HepG2 (cell line): ENCODE measurements around the gene PXMP4. TPM values are rescaled to one million over a fixed set of nuclear protein-coding genes. Genes with fewer than 3 reads are reported as not detected.

Experiments
- CEBPG ChIP-seq: IDR thresholded peaks from 2 replicates; pipeline ENCODE4 v1.6.1; 2016
- FOXA3 ChIP-seq: IDR thresholded peaks from 2 replicates; pipeline ENCODE4 v1.6.1; 2016; ENCODE audit warnings: missing genetic modification reagents, missing compliant biosample characterization
- HHEX ChIP-seq: IDR thresholded peaks from 2 replicates; pipeline ENCODE4 v1.6.1; 2016; ENCODE audit warnings: control low read depth
- MAZ ChIP-seq, 2 experiments: sonication (generic) in 1 of 2; formaldehyde crosslinking in 1 of 2; IDR thresholded peaks; 2 replicates each; pipeline versions ENCODE4 v1.5.0 to v1.6.1; 2012 to 2020; ENCODE audit warnings: low read depth in 2 of 2, mild to moderate bottlenecking in 2 of 2, borderline replicate concordance in 1 of 2, improper control_type of control experiment in 1 of 2, low read length in 1 of 2, missing genetic modification reagents in 1 of 2, moderate library complexity in 1 of 2
- RXRA ChIP-seq: sonication (generic); formaldehyde crosslinking; IDR thresholded peaks from 2 replicates; pipeline ENCODE4 v1.5.1; 2020; ENCODE audit warnings: missing genetic modification reagents
- SCMH1 ChIP-seq: sonication (generic); formaldehyde crosslinking; IDR thresholded peaks from 2 replicates; pipeline ENCODE4 v1.9.0; 2021; ENCODE audit warnings: missing genetic modification reagents, mild to moderate bottlenecking, borderline replicate concordance
- SMC3 ChIP-seq: IDR thresholded peaks from 2 replicates; pipeline ENCODE4 v1.6.1; 2011; ENCODE audit warnings: low read length, improper control_type of control experiment
- SYNCRIP ChIP-seq: fragments of 200-400 bp; formaldehyde crosslinking; IDR thresholded peaks from 2 replicates; pipeline ENCODE4 v1.6.1; 2018; ENCODE audit warnings: mild to moderate bottlenecking, low read depth, low read length; ENCODE audit not compliant: insufficient read depth
- TARDBP ChIP-seq: sonication (generic); formaldehyde crosslinking; IDR thresholded peaks from 2 replicates; pipeline ENCODE4 v1.8.0; 2022; ENCODE audit warnings: mild to moderate bottlenecking, missing genetic modification reagents
- TIGD3 ChIP-seq: sonication (generic); formaldehyde crosslinking; IDR thresholded peaks from 2 replicates; pipeline ENCODE4 v1.5.1; 2020; ENCODE audit warnings: mild to moderate bottlenecking, missing genetic modification reagents, borderline replicate concordance
- YEATS2 ChIP-seq: sonication (generic); formaldehyde crosslinking; IDR thresholded peaks from 2 replicates; pipeline ENCODE4 v1.4.0; 2020; ENCODE audit warnings: missing genetic modification reagents, borderline replicate concordance
- YY1 ChIP-seq: IDR thresholded peaks from 2 replicates; pipeline ENCODE4 v1.6.1; 2011; ENCODE audit warnings: low read length, low read depth, moderate library complexity, mild to moderate bottlenecking; ENCODE audit not compliant: insufficient read depth, insufficient replicate concordance
- ZNF24 ChIP-seq: fragments of 450-650 bp; IDR thresholded peaks from 2 replicates; pipeline ENCODE4 v1.6.1; 2017; ENCODE audit warnings: antibody characterized with exemption, mild to moderate bottlenecking
- ZNF432 ChIP-seq: sonication (generic); formaldehyde crosslinking; IDR thresholded peaks from 2 replicates; pipeline ENCODE4 v1.5.0; 2020; ENCODE audit warnings: missing genetic modification reagents, mild to moderate bottlenecking, borderline replicate concordance
- ZNF75D ChIP-seq: sonication (generic); formaldehyde crosslinking; IDR thresholded peaks from 2 replicates; pipeline ENCODE4 v1.8.1; 2023; ENCODE audit warnings: missing genetic modification reagents, mild to moderate bottlenecking, borderline replicate concordance
- ZSCAN22 ChIP-seq: sonication (generic); formaldehyde crosslinking; IDR thresholded peaks from 2 replicates; pipeline ENCODE4 v1.4.0; 2020; ENCODE audit warnings: mild to moderate bottlenecking, missing genetic modification reagents
- polyA plus RNA-seq, 8 experiments: library from polyadenylated mRNA; depleted of rRNA in 3 of 8; stranded (reverse) in 7 of 8; unstranded in 1 of 8; fragments of >200 nt; fragmentation: Illumina TruSeq in 4 of 8; extraction: Trizol in 4 of 8; gene quantifications; 2 replicates each; pipeline versions ENCODE4 v1.2.1 to v1.2.3, GENCODE V29; 2011 to 2016; ENCODE audit warnings: low read depth in 4 of 8, missing spikeins in 1 of 8, mixed read lengths in 1 of 8; ENCODE audit not compliant: insufficient read depth in 1 of 8
- total RNA-seq, 5 experiments: library from RNA; depleted of rRNA; stranded (reverse); fragments of >200 nt; fragmentation: Illumina TruSeq; extraction: Trizol; gene quantifications; 2 replicates each; pipeline ENCODE4 v1.2.3, GENCODE V29; 2016; ENCODE audit warnings: low read depth in 1 of 5
- TF ChIP-seq, protein P1 (sequence below): sonication (generic); formaldehyde crosslinking; IDR thresholded peaks from 2 replicates; pipeline ENCODE4 v1.4.0; 2020; ENCODE audit warnings: mild to moderate bottlenecking, missing genetic modification reagents
- TF ChIP-seq, protein P2 (sequence below): sonication (generic); formaldehyde crosslinking; IDR thresholded peaks from 2 replicates; pipeline ENCODE4 v1.4.0; 2020; ENCODE audit warnings: low read depth, mild to moderate bottlenecking, missing genetic modification reagents
- TF ChIP-seq, protein P3 (sequence below), 2 experiments: fragments of 450-650 bp in 1 of 2; sonication (generic) in 1 of 2; formaldehyde crosslinking; IDR thresholded peaks; 2 replicates each; pipeline versions ENCODE4 v1.5.0 to v1.8.0; 2020 to 2022; ENCODE audit warnings: mild to moderate bottlenecking in 1 of 2, missing genetic modification reagents in 1 of 2

Gene PXMP4
- total and polyA plus RNA-seq, 2 of the 13 experiments (the other 11 are each of a cell fraction or from before 2014, with no cell fraction given): not detected

DNA sequence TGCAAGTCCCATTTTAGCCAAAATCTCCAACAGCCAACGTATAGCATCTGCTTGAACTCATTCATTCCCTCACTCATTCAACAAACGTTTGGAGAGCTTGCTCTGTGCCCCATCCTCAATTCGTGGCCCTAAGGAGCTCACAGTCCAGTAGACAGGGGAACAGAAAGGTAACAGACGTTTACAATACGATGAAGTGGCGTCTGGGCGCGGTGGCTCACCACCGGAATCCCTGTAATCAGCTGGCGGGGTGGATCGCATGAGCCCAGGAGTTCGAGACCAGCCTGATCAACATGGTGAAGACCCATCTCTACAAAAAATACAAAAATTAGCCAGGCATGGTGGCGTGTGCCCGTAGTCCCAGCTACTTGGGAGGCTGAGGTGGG, 33.1 kb downstream of the PXMP4 start (continued):
- TF ChIP-seq MAZ (IDR thresholded peaks at IDR 0.05; ENCODE audit: borderline replicate concordance, low read depth, low read length): no peak
- TF ChIP-seq MAZ (CRISPR knock-in tag; IDR thresholded peaks at IDR 0.05; ENCODE audit: low read depth): no peak
- TF ChIP-seq TIGD3 (CRISPR knock-in tag): no peak
- no peak for TF ChIP-seq CEBPG (CRISPR knock-in tag)
- TF ChIP-seq HHEX: 0 out of 2 replicates have a peak, but pooled peaks have one; percentile 10
- TF ChIP-seq ZNF24: no peak
- TF ChIP-seq ZNF75D (CRISPR knock-in tag): no peak
- TF ChIP-seq YEATS2: no peak
- TF ChIP-seq, protein P1, sequence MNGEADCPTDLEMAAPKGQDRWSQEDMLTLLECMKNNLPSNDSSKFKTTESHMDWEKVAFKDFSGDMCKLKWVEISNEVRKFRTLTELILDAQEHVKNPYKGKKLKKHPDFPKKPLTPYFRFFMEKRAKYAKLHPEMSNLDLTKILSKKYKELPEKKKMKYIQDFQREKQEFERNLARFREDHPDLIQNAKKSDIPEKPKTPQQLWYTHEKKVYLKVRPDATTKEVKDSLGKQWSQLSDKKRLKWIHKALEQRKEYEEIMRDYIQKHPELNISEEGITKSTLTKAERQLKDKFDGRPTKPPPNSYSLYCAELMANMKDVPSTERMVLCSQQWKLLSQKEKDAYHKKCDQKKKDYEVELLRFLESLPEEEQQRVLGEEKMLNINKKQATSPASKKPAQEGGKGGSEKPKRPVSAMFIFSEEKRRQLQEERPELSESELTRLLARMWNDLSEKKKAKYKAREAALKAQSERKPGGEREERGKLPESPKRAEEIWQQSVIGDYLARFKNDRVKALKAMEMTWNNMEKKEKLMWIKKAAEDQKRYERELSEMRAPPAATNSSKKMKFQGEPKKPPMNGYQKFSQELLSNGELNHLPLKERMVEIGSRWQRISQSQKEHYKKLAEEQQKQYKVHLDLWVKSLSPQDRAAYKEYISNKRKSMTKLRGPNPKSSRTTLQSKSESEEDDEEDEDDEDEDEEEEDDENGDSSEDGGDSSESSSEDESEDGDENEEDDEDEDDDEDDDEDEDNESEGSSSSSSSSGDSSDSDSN: no peak
- TF ChIP-seq ZNF432 (CRISPR knock-in tag): no peak
- TF ChIP-seq YY1: no peak
- 0 out of 2 replicates have a peak, but pooled peaks have one; percentile 11 for TF ChIP-seq TARDBP (CRISPR knock-in tag)
- TF ChIP-seq, protein P2, sequence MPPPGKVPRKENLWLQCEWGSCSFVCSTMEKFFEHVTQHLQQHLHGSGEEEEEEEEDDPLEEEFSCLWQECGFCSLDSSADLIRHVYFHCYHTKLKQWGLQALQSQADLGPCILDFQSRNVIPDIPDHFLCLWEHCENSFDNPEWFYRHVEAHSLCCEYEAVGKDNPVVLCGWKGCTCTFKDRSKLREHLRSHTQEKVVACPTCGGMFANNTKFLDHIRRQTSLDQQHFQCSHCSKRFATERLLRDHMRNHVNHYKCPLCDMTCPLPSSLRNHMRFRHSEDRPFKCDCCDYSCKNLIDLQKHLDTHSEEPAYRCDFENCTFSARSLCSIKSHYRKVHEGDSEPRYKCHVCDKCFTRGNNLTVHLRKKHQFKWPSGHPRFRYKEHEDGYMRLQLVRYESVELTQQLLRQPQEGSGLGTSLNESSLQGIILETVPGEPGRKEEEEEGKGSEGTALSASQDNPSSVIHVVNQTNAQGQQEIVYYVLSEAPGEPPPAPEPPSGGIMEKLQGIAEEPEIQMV (CRISPR knock-in tag): no peak
- no peak for TF ChIP-seq SMC3
- TF ChIP-seq FOXA3: no peak
- TF ChIP-seq RXRA (CRISPR knock-in tag): 0 out of 2 replicates have a peak, but pooled peaks have one; percentile 2
- TF ChIP-seq ZSCAN22 (CRISPR knock-in tag): no peak
- no peak for TF ChIP-seq SYNCRIP
- TF ChIP-seq, protein P3, sequence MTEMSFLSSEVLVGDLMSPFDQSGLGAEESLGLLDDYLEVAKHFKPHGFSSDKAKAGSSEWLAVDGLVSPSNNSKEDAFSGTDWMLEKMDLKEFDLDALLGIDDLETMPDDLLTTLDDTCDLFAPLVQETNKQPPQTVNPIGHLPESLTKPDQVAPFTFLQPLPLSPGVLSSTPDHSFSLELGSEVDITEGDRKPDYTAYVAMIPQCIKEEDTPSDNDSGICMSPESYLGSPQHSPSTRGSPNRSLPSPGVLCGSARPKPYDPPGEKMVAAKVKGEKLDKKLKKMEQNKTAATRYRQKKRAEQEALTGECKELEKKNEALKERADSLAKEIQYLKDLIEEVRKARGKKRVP (CRISPR knock-in tag; IDR thresholded peaks at IDR 0.05): no peak
- TF ChIP-seq SCMH1 (CRISPR knock-in tag): no peak
